Common myeloid progenitor, CD34-positive (primary cell): Measurements from ENCODE around the gene ATP1A2.

Source experiments
- CTCF ChIA-PET: fragments of 350-600 bp; sonication (Branson Sonifier 250); formaldehyde crosslinking; loops from one replicate; lab custom pipeline; 2021; ENCODE audit warnings: antibody characterized with exemption; lab: Charles Lee
- POLR2A ChIA-PET: fragments of 350-600 bp; sonication (Branson Sonifier 250); formaldehyde crosslinking; loops from one replicate; lab custom pipeline; 2021; ENCODE audit warnings: antibody characterized with exemption; lab: Charles Lee
- DNase-seq, 3 donors: peaks; one replicate each; pipeline versions ENCODE4 v3.0.0 to v3.0.0-alpha.2; 2013
- H3K27ac ChIP-seq, 2 experiments: 1 replicate in 1 of 2; 2 replicates in 1 of 2; pipeline ENCODE4 v1.7.0; 2013; ENCODE audit warnings: inconsistent platforms in 2 of 2, low read length in 2 of 2, mild to moderate bottlenecking in 2 of 2, low read depth in 1 of 2, moderate library complexity in 1 of 2; ENCODE audit not compliant: severe bottlenecking in 2 of 2, insufficient read depth in 1 of 2, poor library complexity in 1 of 2
- H3K27me3 ChIP-seq, 5 experiments: replicated peaks in 2 of 5; 1 replicate in 3 of 5; 2 replicates in 2 of 5; pipeline versions ENCODE4 v1.6.1 to v1.7.0; 2013; ENCODE audit warnings: low read length in 4 of 5, mild to moderate bottlenecking in 2 of 5, moderate library complexity in 2 of 5, inconsistent platforms in 1 of 5; ENCODE audit not compliant: insufficient read depth in 5 of 5, control insufficient read depth in 4 of 5
- H3K36me3 ChIP-seq, 4 experiments: 1 replicate in 2 of 4; 2 replicates in 2 of 4; pipeline versions ENCODE4 v1.6.1 to v1.7.0; 2013; ENCODE audit warnings: low read length in 3 of 4, control low read depth in 1 of 4, mild to moderate bottlenecking in 1 of 4; ENCODE audit not compliant: control insufficient read depth in 4 of 4, insufficient read depth in 4 of 4
- H3K4me1 ChIP-seq, 4 experiments: 1 replicate in 3 of 4; 2 replicates in 1 of 4; pipeline versions ENCODE4 v1.6.1 to v1.7.1; 2013; ENCODE audit warnings: low read length in 3 of 4, mild to moderate bottlenecking in 3 of 4, control low read depth in 1 of 4, inconsistent platforms in 1 of 4, moderate library complexity in 1 of 4; ENCODE audit not compliant: control insufficient read depth in 4 of 4, insufficient read depth in 4 of 4; ENCODE audit errors: control extremely low read depth in 1 of 4
- H3K4me3 ChIP-seq, 7 experiments: 1 replicate in 4 of 7; 2 replicates in 3 of 7; pipeline versions ENCODE4 v1.5.1 to v1.7.0; 2013; ENCODE audit warnings: mild to moderate bottlenecking in 7 of 7, low read length in 6 of 7, moderate library complexity in 6 of 7, inconsistent platforms in 2 of 7, low read depth in 2 of 7, control low read depth in 1 of 7; ENCODE audit not compliant: insufficient read depth in 4 of 7, control insufficient read depth in 1 of 7; ENCODE audit errors: extremely low read depth in 1 of 7
- H3K9me3 ChIP-seq, 5 experiments: 1 replicate in 4 of 5; 2 replicates in 1 of 5; pipeline versions ENCODE4 v1.6.1 to v1.7.1; 2013; ENCODE audit warnings: low read length in 4 of 5, mild to moderate bottlenecking in 2 of 5, inconsistent platforms in 1 of 5, low read depth in 1 of 5, moderate library complexity in 1 of 5; ENCODE audit not compliant: control insufficient read depth in 4 of 5, insufficient read depth in 2 of 5; ENCODE audit errors: control extremely low read depth in 1 of 5
- WGBS: methylation state at CpG from one replicate; pipeline ENCODE4 v1.1.5; 2013; ENCODE audit not compliant: insufficient coverage; 5-methylcytosine and 5-hydroxymethylcytosine counted together

The ATP1A2 gene

GRCh38 chr1:160177667-160178066 is 62.1 kb downstream of the ATP1A2 start:
- no peak overlapping the region for H3K4me3 ChIP-seq
- CTCF ChIA-PET: no interaction called here
- no peak for DNase-seq
- H3K27ac ChIP-seq: no peak overlapping the region
- H3K4me1 ChIP-seq: no peaks in the 10 kb centered on the region
- H3K9me3 ChIP-seq: no peaks in the 10 kb centered on the region
- 83% methylated on average over 1 of the region's 1 CpG for WGBS
- no peaks in the 10 kb centered on the region for H3K36me3 ChIP-seq
- POLR2A ChIA-PET: no interaction called here
- H3K27me3 ChIP-seq: peaks cover 0 to 3% (median 0%) of the 10 kb centered on the region in 5 experiments

- no peak overlapping the region for H3K4me3 ChIP-seq
- no peak overlapping the region for H3K27ac ChIP-seq
- H3K27me3 ChIP-seq: peaks cover 0 to 3% (median 0%) of the 10 kb centered on the region in 5 experiments
- ChIA-PET CTCF (interaction anchor here (0.7 to 2.1 kb wide), 5 partner anchors 13 to 130 kb away, joined by 3 to 10 read pairs (median 3); no protein-coding TSS in a partner anchor), POLR2A (no interaction called here)
- no peaks in the 10 kb centered on the region for H3K9me3 ChIP-seq
- no peaks in the 10 kb centered on the region for H3K36me3 ChIP-seq
- no peak for DNase-seq
- WGBS: 100% methylated on average over 2 of the region's 2 CpGs
- no peaks in the 10 kb centered on the region for H3K4me1 ChIP-seq
These were observed 63.2 kb downstream of the ATP1A2 start for GRCh38 chr1:160178731-160179130.

- DNase-seq: no peak
- no peaks in the 10 kb centered on the region for H3K9me3 ChIP-seq
- H3K27ac ChIP-seq: no peak overlapping the region
- no peaks in the 10 kb centered on the region for H3K36me3 ChIP-seq
- H3K4me1 ChIP-seq: no peaks in the 10 kb centered on the region
- CTCF ChIA-PET: interaction anchor here (0.7 to 2.1 kb wide), 5 partner anchors 12 to 130 kb away, joined by 3 to 10 read pairs (median 3); no protein-coding TSS in a partner anchor
- WGBS: 100% methylated on average over 4 of the region's 4 CpGs
- H3K4me3 ChIP-seq: no peak overlapping the region
- POLR2A ChIA-PET: no interaction called here
- peaks cover 0 to 3% (median 0%) of the 10 kb centered on the region in 5 experiments for H3K27me3 ChIP-seq
These were observed 63.8 kb downstream of the ATP1A2 start for GRCh38 chr1:160179336-160179735.

GRCh38 chr1:160186246-160186645 is 70.7 kb downstream of the ATP1A2 start:
- no peaks in the 10 kb centered on the region for H3K4me1 ChIP-seq
- H3K27me3 ChIP-seq: no peaks in the 10 kb centered on the region
- no peaks in the 10 kb centered on the region for H3K36me3 ChIP-seq
- DNase-seq: no peak
- no peaks in the 10 kb centered on the region for H3K9me3 ChIP-seq
- H3K27ac ChIP-seq: no peak overlapping the region
- ChIA-PET CTCF (interaction anchor here (0.7 to 8.3 kb wide), 2 partner anchors 11 to 18 kb away, joined by 3 to 95 read pairs; partner anchors contain the start of gene PEA15), POLR2A (no interaction called here)
- 100% methylated on average over 7 of the region's 7 CpGs for WGBS
- no peak overlapping the region for H3K4me3 ChIP-seq

- ChIA-PET CTCF (interaction anchor here (2.1 to 8.3 kb wide), 3 partner anchors 18 to 85 kb away, joined by 5 to 95 read pairs (median 31); partner anchors contain the start of gene PEA15), POLR2A (no interaction called here)
- Histone ChIP-seq H3K4me1 (no peaks in the 10 kb centered on the region), H3K4me3 (no peak overlapping the region), H3K27me3 (no peaks in the 10 kb centered on the region), H3K27ac (no peak overlapping the region), H3K9me3 (no peaks in the 10 kb centered on the region), H3K36me3 (no peaks in the 10 kb centered on the region)
- WGBS: 90% methylated on average over 2 of the region's 2 CpGs
- no peak for DNase-seq
These were observed 71.2 kb downstream of the ATP1A2 start for GRCh38 chr1:160186729-160187128.

- POLR2A ChIA-PET: no interaction called here
- Histone ChIP-seq H3K27me3 (no peaks in the 10 kb centered on the region), H3K36me3 (no peaks in the 10 kb centered on the region), H3K4me1 (no peaks in the 10 kb centered on the region), H3K9me3 (no peaks in the 10 kb centered on the region), H3K4me3 (no peak overlapping the region), H3K27ac (no peak overlapping the region)
- CTCF ChIA-PET: interaction anchor here (0.5 to 8.3 kb wide), 7 partner anchors 9 to 86 kb away, joined by 3 to 95 read pairs (median 5); partner anchors contain the start of gene PEA15
- no peak for DNase-seq
- 88% methylated on average over 7 of the region's 7 CpGs for WGBS
These were observed 71.8 kb downstream of the ATP1A2 start for GRCh38 chr1:160187407-160187806.

GRCh38 chr1:160188341-160188740 is 72.8 kb downstream of the ATP1A2 start:
- POLR2A ChIA-PET: no interaction called here
- WGBS: 98% methylated on average over 6 of the region's 7 CpGs

More at GRCh38 chr1:160188341-160188740, 72.8 kb downstream of the ATP1A2 start:
- Histone ChIP-seq H3K4me3 (no peak overlapping the region), H3K27me3 (peaks cover 0 to 2% (median 0%) of the 10 kb centered on the region in 5 experiments), H3K4me1 (peaks cover 0 to 2% (median 0%) of the 10 kb centered on the region in 4 experiments), H3K27ac (no peak overlapping the region), H3K9me3 (no peaks in the 10 kb centered on the region), H3K36me3 (no peaks in the 10 kb centered on the region)
- no peak for DNase-seq
- CTCF ChIA-PET: interaction anchor here (1.1 to 8.3 kb wide), 6 partner anchors 8 to 103 kb away, joined by 3 to 95 read pairs (median 32); partner anchors contain the start of gene PEA15
